Stimulated activated CD4-positive, alpha-beta T cell treated with anti-CD3 and anti-CD28 coated beads, Interleukin-2, amount 100 ng/mL, for 4 hours (primary cell): ENCODE data around the gene IPO13.

Experiments used
- DNase-seq: peaks from one replicate; pipeline ENCODE4 v3.0.0-alpha.2; 2020; ENCODE audit warnings: low read depth

The IPO13 gene

GRCh38 chr1:43931711-43932660 lies 14.8 kb upstream of the IPO13 start:
- no peak for DNase-seq

GRCh38 chr1:43932786-43933385 lies 13.9 kb upstream of the IPO13 start:
- DNase-seq = no peak

DNA sequence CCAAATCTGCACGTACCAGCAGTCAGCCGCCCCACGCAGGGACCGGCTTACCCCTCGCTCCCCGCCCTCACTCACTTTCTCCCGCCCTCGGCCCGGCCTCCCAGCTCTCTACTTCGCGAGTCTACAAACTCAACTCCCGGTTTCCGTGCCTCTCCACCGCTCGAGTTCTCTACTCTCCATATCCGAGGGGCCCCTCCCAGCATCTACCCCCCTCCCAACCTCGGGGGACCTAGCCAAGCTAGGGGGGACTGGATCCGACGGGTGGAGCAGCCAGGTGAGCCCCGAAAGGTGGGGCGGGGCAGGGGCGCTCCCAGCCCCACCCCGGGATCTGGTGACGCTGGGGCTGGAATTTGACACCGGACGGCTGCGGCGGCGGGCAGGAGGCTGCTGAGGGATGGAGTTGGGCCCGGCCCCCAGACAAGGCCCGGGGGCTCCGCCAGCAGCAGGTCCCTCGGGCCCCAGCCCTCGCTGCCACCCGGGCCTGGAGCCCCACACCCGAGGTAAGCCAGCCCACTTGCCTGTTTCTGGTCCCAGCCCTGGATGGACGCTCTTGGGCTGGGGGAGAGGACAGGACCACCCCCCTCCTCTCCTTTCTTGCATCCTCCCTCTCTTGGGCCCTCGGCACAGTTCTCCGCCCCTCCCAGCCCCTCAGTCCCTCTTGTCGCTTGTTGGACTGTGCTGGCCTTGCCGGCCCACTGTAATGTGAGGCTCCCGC lies 13.2 kb upstream of the IPO13 start, which contains the start of gene ARTN:
TSS of gene ARTN (plus strand) at position 416 of the 715 bp plus-strand sequence. CDS start 1,856 bp downstream, outside the sequence.
- DNase-seq = no peak

GRCh38 chr1:43934101-43934985 lies 12.4 kb upstream of the IPO13 start:
- DNase-seq = no peak

- no peak for DNase-seq
Observed at GRCh38 chr1:43934986-43935324, 11.8 kb upstream of the IPO13 start.

GRCh38 chr1:43935711-43936427 lies 10.9 kb upstream of the IPO13 start:
- DNase-seq = no peak

DNA sequence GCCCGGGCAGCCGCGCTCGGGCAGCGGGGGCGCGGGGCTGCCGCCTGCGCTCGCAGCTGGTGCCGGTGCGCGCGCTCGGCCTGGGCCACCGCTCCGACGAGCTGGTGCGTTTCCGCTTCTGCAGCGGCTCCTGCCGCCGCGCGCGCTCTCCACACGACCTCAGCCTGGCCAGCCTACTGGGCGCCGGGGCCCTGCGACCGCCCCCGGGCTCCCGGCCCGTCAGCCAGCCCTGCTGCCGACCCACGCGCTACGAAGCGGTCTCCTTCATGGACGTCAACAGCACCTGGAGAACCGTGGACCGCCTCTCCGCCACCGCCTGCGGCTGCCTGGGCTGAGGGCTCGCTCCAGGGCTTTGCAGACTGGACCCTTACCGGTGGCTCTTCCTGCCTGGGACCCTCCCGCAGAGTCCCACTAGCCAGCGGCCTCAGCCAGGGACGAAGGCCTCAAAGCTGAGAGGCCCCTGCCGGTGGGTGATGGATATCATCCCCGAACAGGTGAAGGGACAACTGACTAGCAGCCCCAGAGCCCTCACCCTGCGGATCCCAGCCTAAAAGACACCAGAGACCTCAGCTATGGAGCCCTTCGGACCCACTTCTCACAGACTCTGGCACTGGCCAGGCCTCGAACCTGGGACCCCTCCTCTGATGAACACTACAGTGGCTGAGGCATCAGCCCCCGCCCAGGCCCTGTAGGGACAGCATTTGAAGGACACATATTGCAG lies 10.2 kb upstream of the IPO13 start:
- no peak for DNase-seq

DNA sequence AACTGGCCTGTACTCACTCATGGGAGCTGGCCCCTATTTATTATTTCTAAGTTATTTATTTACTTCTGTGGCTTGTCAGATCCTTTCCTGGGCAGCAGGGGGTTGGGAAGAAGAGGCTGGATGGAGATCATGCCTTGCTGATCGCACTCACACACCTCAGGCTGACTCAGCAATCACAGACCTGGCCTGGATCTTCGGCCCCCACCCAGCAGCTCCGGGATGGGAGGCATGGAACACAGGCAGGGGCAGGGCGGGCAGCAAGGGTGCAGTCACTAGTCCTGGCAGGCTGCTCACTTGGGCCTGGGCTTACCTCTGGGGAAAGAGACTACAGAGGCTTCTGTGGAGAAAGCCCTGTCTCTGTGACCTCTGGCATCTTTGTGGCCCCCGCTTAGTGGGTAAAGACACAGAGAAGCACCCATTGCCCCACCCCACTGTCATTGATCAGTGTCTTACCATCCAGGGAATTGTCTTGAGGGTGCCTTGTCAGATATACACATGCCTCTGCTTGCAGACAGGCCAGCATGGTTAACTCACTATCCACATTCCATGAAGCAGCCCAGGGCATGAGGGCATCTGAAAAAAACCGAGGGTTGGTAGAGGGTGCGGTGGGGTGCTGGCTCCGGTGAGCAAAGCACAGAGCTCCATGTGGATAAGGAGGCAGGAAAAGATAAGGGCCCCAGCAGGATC lies 9.4 kb upstream of the IPO13 start:
- no peak for DNase-seq

GRCh38 chr1:43938383-43938782 lies 8.4 kb upstream of the IPO13 start:
- no peak for DNase-seq

GRCh38 chr1:43938892-43939587 lies 7.7 kb upstream of the IPO13 start:
- DNase-seq = no peak

- DNase-seq = no peak
Observed at GRCh38 chr1:43942411-43942810, 4.3 kb upstream of the IPO13 start.

- no peak for DNase-seq
Observed at GRCh38 chr1:43944860-43945259, 1.9 kb upstream of the IPO13 start.

DNA sequence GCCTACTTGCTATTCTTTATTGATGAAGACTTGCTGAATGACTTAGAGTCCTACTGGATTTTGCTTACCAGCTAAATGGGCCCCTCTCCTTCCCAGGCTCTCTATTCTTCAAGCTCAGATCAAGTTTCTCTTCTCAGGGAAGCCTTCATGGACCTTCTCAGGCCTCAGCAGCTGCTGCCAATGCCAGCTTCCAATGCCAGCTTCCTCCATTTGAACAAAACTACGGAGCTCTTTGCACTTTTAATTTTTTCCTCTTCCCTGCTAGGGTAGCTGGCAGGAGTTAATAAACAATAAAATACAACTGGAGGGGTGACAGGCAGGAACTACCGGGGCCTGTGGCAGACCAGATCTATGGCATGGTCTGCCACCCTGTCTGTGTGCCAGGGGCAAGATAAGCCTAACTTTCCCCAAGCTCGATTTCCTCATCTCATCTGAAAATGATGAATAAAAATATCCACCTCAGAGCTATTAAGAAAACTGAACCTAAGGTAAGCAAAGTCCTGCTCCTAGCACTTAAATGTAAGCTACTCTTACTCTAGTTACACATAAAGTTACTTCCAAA lies 995 bp upstream of the IPO13 start:
- no peak for DNase-seq

GRCh38 chr1:43947061-43947873 lies 517 bp downstream of the IPO13 start:
- no peak for DNase-seq

DNA sequence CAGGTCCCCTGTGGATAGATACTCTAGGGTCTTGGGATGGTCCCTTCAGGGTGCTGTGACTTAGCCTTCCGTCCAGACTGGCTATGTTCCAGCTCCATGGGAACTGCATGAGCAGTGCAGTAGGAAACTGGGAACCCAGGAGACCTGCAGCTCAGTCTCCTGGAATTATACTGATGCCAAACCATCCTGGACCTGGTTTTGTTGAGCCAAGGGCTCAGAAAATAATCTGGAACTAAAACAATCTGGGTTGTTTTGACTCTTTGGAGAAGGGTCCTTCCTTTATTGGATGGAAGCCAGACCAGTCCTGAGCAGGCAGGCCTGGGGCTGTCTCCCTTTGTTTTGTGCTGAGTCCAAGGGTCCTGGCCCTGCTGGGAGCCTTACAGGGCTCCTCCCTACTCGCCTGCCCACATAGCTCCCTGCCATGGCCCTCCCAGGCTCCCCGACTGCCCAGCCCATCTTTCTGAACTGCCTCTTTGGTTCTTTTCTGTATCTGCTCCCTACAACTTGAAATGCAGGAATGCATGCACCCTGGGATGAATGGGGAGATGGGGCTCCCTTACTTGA lies 1.2 kb downstream of the IPO13 start:
- no peak for DNase-seq

- no peak for DNase-seq
Observed at GRCh38 chr1:43949678-43950077, 2.9 kb downstream of the IPO13 start.
